Superior temporal gyrus (tissue), 1 donor: ENCODE results near the gene ADCY5.
"Not testable (repeated sequence)": the region's sequence is repeated elsewhere in the genome, so short reads cannot be mapped to it uniquely, and the experiment has no call there.

Experiments used
- DNase-seq: peaks from one replicate; pipeline ENCODE4 v3.0.0-alpha.2; 2016; ENCODE audit errors: extremely low spot score

Gene ADCY5

GRCh38 chr3:123261666-123262065 is 187.2 kb downstream of the ADCY5 start:
- DNase-seq = no peak

- DNase-seq = peak; percentile 73
These were observed 190.0 kb downstream of the ADCY5 start for GRCh38 chr3:123258811-123259420.

- no peak for DNase-seq
These were observed 190.5 kb downstream of the ADCY5 start for GRCh38 chr3:123258359-123258758.

GRCh38 chr3:123256256-123256655 is 192.6 kb downstream of the ADCY5 start:
- no peak for DNase-seq

GRCh38 chr3:123246866-123247265 is 202.0 kb downstream of the ADCY5 start:
- DNase-seq = no peak

GRCh38 chr3:123244128-123244527 is 204.8 kb downstream of the ADCY5 start:
- no peak for DNase-seq

GRCh38 chr3:123239756-123240155 is 209.1 kb downstream of the ADCY5 start:
- no peak for DNase-seq

- DNase-seq = not testable (repeated sequence)
These were observed 209.7 kb downstream of the ADCY5 start for GRCh38 chr3:123239186-123239585.

- DNase-seq = no peak
These were observed 212.0 kb downstream of the ADCY5 start for GRCh38 chr3:123236902-123237301.
